Measurements from ENCODE around the gene NAA40.
"Not testable (repeated sequence)": the region's sequence is repeated elsewhere in the genome, so short reads cannot be mapped to it uniquely, and the experiment has no call there.

GRCh38 chr11:63973912-63974258 lies 35.1 kb downstream of the NAA40 start:
- TF ChIP-seq EZH2 (optimal IDR thresholded peaks at IDR 0.05; ENCODE audit: low read depth, low read length); CTCF (IDR thresholded peaks at IDR 0.05; ENCODE audit: low read length); EZH2phosphoT487 (IDR thresholded peaks at IDR 0.05; ENCODE audit: low read length): not testable (repeated sequence)
